Small intestine (tissue), 7 donors: Measurements from ENCODE around the gene DENND1C. TPM values are rescaled to one million over a fixed set of nuclear protein-coding genes. Genes with fewer than 3 reads are reported as not detected.

Source experiments
- DNase-seq, 2 donors: peaks; one replicate each; pipeline versions ENCODE4 v3.0.0 to v3.0.0-alpha.2; 2013
- FAIRE-seq: peaks from 2 replicates; lab custom pipeline; 2012; peaks lifted over from hg19 to GRCh38; lab: Jason Lieb, UNC
- H3K27ac ChIP-seq, 3 donors: one replicate each; pipeline ENCODE4 v1.5.1; 2013; ENCODE audit warnings: low read length in 2 of 3, mild to moderate bottlenecking in 2 of 3, control low read depth in 1 of 3, inconsistent platforms in 1 of 3, low read depth in 1 of 3, moderate library complexity in 1 of 3
- H3K27me3 ChIP-seq, 3 donors: one replicate each; pipeline ENCODE4 v1.6.1; 2013; ENCODE audit warnings: low read length in 3 of 3, inconsistent platforms in 1 of 3; ENCODE audit not compliant: control insufficient read depth in 3 of 3, insufficient read depth in 3 of 3
- H3K36me3 ChIP-seq, 3 donors: one replicate each; pipeline ENCODE4 v1.6.1; 2013; ENCODE audit warnings: low read length in 3 of 3, inconsistent platforms in 1 of 3, low read depth in 1 of 3, mild to moderate bottlenecking in 1 of 3, moderate library complexity in 1 of 3; ENCODE audit not compliant: control insufficient read depth in 3 of 3, insufficient read depth in 2 of 3
- H3K4me1 ChIP-seq, 3 donors: one replicate each; pipeline ENCODE4 v1.6.1; 2013; ENCODE audit warnings: low read length in 2 of 3, inconsistent platforms in 1 of 3, low read depth in 1 of 3, mild to moderate bottlenecking in 1 of 3, moderate library complexity in 1 of 3; ENCODE audit not compliant: control insufficient read depth in 3 of 3, insufficient read depth in 2 of 3
- H3K4me3 ChIP-seq, 3 donors: one replicate each; pipeline ENCODE4 v1.5.1; 2013; ENCODE audit warnings: low read length in 3 of 3, control low read depth in 1 of 3, inconsistent platforms in 1 of 3, low read depth in 1 of 3, mild to moderate bottlenecking in 1 of 3, moderate library complexity in 1 of 3
- H3K9me3 ChIP-seq, 2 donors: one replicate each; pipeline ENCODE4 v1.6.1; 2013; ENCODE audit warnings: low read depth in 1 of 2, low read length in 1 of 2; ENCODE audit not compliant: control insufficient read depth in 2 of 2, insufficient read depth in 1 of 2
- WGBS, 3 donors: extraction: QIAGEN DNeasy Blood & Tissue Kit; methylation state at CpG; one replicate each; pipeline ENCODE4 v1.1.7; 2013; 5-methylcytosine and 5-hydroxymethylcytosine counted together
- polyA plus RNA-seq, 4 donors: library from polyadenylated mRNA; stranded (reverse) in 3 of 4; unstranded in 1 of 4; fragments of 200-250 nt in 3 of 4; fragments of 120-200 nt in 1 of 4; gene quantifications; one replicate each; pipeline versions ENCODE4 v1.2.1 to v1.2.3, GENCODE V29; 2013
- donor health status: healthy with polysubstance abuse.
- donor health status: control.
- donor health status: control.
- donor health status: Bipolar disorder and iron deficiency.
- donor health status: healthy.

The DENND1C gene
- polyA plus RNA-seq, 4 donors: 4.0 to 48.7 (median 9.6) TPM

- H3K36me3 ChIP-seq: no peaks in the 10 kb centered on the region
- WGBS, 3 donors: 74 to 95% (median 79%) methylated on average over 2 of the region's 2 CpGs
- peaks cover 0 to 3% (median 0%) of the 10 kb centered on the region in 3 donors for H3K27me3 ChIP-seq
- no peak overlapping the region for H3K4me3 ChIP-seq
- H3K9me3 ChIP-seq: no peaks in the 10 kb centered on the region
- no peaks in the 10 kb centered on the region for H3K4me1 ChIP-seq
- no peak for DNase-seq
- FAIRE-seq: no peak
- H3K27ac ChIP-seq: no peak overlapping the region
Observed at GRCh38 chr19:6524311-6524710, 42.7 kb upstream of the DENND1C start.

DNA sequence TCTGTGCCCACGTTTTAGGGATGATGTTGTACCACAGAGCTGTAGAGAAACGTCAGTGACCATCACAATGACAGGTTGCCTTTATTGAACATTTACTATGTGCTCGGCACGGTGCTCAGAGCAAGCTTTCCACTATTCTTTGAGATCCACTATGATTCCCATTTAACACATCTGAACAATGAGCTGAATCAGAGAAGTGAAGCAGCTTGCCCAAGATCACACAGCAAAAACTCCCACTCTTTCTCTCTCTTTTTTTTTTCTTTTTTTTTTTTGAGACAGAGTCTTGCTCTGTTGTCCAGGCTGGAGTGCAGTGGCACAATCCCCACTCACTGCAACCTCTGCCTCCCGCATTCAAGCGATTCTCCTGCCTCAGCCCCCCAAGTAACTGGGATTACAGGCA, 41.1 kb upstream of the DENND1C start:
- Histone ChIP-seq H3K4me3 (no peak overlapping the region), H3K27ac (no peak overlapping the region), H3K27me3 (no peaks in the 10 kb centered on the region), H3K9me3 (no peaks in the 10 kb centered on the region), H3K4me1 (no peaks in the 10 kb centered on the region), H3K36me3 (no peaks in the 10 kb centered on the region)
- DNase-seq (no peak), FAIRE-seq (no peak)
- WGBS, 3 donors: 75 to 84% (median 76%) methylated on average over 6 of the region's 6 CpGs

- Histone ChIP-seq H3K27me3 (no peaks in the 10 kb centered on the region), H3K4me1 (no peaks in the 10 kb centered on the region), H3K9me3 (no peaks in the 10 kb centered on the region), H3K27ac (no peak overlapping the region), H3K36me3 (no peaks in the 10 kb centered on the region), H3K4me3 (no peak overlapping the region)
- peak in 1 of 2 donors; percentile 15 for DNase-seq
- 46 to 53% (median 50%) methylated on average over 20 of the region's 20 CpGs for WGBS, 3 donors
- FAIRE-seq: no peak
Observed at GRCh38 chr19:6521718-6522646, 40.4 kb upstream of the DENND1C start.

DNA sequence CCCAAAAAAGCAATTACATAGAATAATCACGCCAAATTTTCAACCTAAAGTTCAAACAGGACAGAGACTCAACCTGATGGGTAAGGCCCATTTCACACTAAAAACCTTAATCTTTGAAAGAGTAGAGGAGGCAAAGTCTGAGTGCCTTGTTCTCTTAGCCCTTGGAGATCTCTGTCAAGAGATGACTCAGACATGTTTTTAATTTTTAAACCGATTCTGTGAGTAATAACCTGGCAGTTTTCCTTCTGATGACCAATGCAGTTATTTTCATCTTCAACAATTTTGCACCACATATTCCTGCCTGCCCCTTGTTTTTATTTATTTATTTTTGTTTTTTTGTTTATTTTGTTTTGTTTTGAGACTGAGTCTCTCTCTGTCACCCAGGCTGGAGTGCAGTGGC, 37.7 kb upstream of the DENND1C start:
- WGBS, 3 donors: 16 to 37% (median 20%) methylated on average over 2 of the region's 2 CpGs
- FAIRE-seq: no peak

GRCh38 chr19:6518145-6518911, 36.7 kb upstream of the DENND1C start:
- H3K9me3 ChIP-seq: no peaks in the 10 kb centered on the region
- H3K4me1 ChIP-seq: no peaks in the 10 kb centered on the region
- peak overlapping the region in 1 of 3 donors; percentile 4 for H3K27ac ChIP-seq
- WGBS, 3 donors: 38 to 46% (median 44%) methylated on average over 14 of the region's 14 CpGs
- DNase-seq (no peak), FAIRE-seq (no peak)
- H3K27me3 ChIP-seq: no peaks in the 10 kb centered on the region
- no peaks in the 10 kb centered on the region for H3K36me3 ChIP-seq
- H3K4me3 ChIP-seq: no peak overlapping the region

More for the DNA sequence above, 37.7 kb upstream of the DENND1C start:
- H3K4me3 ChIP-seq: no peak overlapping the region
- H3K27ac ChIP-seq: no peak overlapping the region
- H3K4me1 ChIP-seq: no peaks in the 10 kb centered on the region
- no peaks in the 10 kb centered on the region for H3K36me3 ChIP-seq
- H3K9me3 ChIP-seq: no peaks in the 10 kb centered on the region
- DNase-seq: peak in 1 of 2 donors; percentile 31
- H3K27me3 ChIP-seq: no peaks in the 10 kb centered on the region

GRCh38 chr19:6516659-6517291, 35.2 kb upstream of the DENND1C start:
- FAIRE-seq (no peak), DNase-seq (peak; percentile 84 to 94)
- 0 to 1% (median 1%) methylated on average over 35 to 38 of the region's 38 CpGs for WGBS, 3 donors
- Histone ChIP-seq H3K27me3 (no peaks in the 10 kb centered on the region), H3K4me1 (no peaks in the 10 kb centered on the region), H3K9me3 (no peaks in the 10 kb centered on the region), H3K4me3 (peak overlapping the region; percentile 18 to 56 (median 52)), H3K27ac (peak overlapping the region in 2 of 3 donors; percentile 29 to 46), H3K36me3 (no peaks in the 10 kb centered on the region)

GRCh38 chr19:6516018-6516658, 34.6 kb upstream of the DENND1C start:
- Histone ChIP-seq H3K27ac (peak overlapping the region in 2 of 3 donors; percentile 29 to 46), H3K9me3 (no peaks in the 10 kb centered on the region), H3K36me3 (no peaks in the 10 kb centered on the region), H3K27me3 (no peaks in the 10 kb centered on the region), H3K4me1 (no peaks in the 10 kb centered on the region), H3K4me3 (peak overlapping the region; percentile 18 to 56 (median 52))
- DNase-seq (peak; percentile 90 to 96), FAIRE-seq (no peak)
- 1 to 2% (median 1%) methylated on average over 22 to 26 of the region's 26 CpGs for WGBS, 3 donors
